ENCODE data around the gene GRID1. TPM values are rescaled to one million over a fixed set of nuclear protein-coding genes. Genes with fewer than 3 reads are reported as not detected.

GRID1 gene
- total and polyA plus RNA-seq, 10 of the 15 experiments (the other 5 are each of a cell fraction or from before 2014, with no cell fraction given) = 0.04 to 0.62 (median 0.08) TPM; not detected in 5

DNA sequence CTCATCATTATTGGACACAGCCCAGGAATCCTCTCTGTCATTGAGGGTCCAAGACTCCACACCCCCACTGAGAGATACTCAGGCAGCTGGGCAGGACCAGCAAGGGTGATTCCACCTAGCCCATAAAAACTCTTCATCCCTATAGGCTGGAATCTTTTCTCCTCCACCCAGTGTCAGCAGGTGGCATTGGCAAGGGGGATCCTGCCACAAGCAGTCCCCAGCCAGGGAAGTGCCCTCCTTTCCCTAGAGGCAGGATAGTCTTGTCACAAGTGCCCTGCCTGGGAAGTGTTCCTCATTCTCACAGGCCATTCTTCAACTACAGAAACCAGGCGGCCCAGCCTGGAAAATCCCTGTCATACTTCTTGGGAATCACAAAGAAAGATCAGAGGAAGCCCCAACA, 533.6 kb downstream of the GRID1 start:
- H3K9ac ChIP-seq (ENCODE audit: control insufficient read depth, insufficient read depth, low read length) = no peak overlapping the region
- in situ Hi-C loops (cut with MboI) (no loop called here), intact Hi-C loops (cut with micrococcal nuclease; ENCODE audit: unreplicated experiment) (no loop called here)
- FAIRE-seq (no peak), DNase-seq (ENCODE audit: low read depth, low spot score) (no peak), ATAC-seq (no peak)
- no peaks in the 10 kb centered on the region; the same call in 2 of the 3 replicates for H3K9me3 ChIP-seq (replicated peaks; ENCODE audit: control insufficient read depth, insufficient read depth, low read length)
- WGBS (ENCODE audit: insufficient coverage, insufficient replicate concordance, low lambda C conversion rate, missing lambda C conversion rate) = 0% methylated on average over 1 of the region's 1 CpG
- ChIA-PET CTCF (no interaction called here), POLR2A (no interaction called here), RAD21 (ENCODE audit: unreplicated experiment) (no interaction called here), SMC1A (ENCODE audit: uncharacterized antibody, unreplicated experiment) (no interaction called here)
- TF ChIP-seq RB1 (IDR thresholded peaks at IDR 0.05; ENCODE audit: borderline replicate concordance) (no peak), MEF2B (IDR thresholded peaks at IDR 0.05; ENCODE audit: partially characterized antibody, poor library complexity, severe bottlenecking) (no peak), KLF5 (IDR thresholded peaks at IDR 0.05; ENCODE audit: partially characterized antibody) (no peak), JUND (IDR thresholded peaks at IDR 0.05; ENCODE audit: low read depth, low read length) (no peak), NFXL1 (IDR thresholded peaks at IDR 0.05; ENCODE audit: borderline replicate concordance) (no peak), TCF3 (IDR thresholded peaks at IDR 0.05; ENCODE audit: borderline replicate concordance, insufficient read depth, low read depth, low read length) (no peak), SMAD5 (IDR thresholded peaks at IDR 0.05; ENCODE audit: low read depth) (no peak), MYB (IDR thresholded peaks at IDR 0.05; ENCODE audit: borderline replicate concordance, low read depth, low read length) (no peak), NR2C1 (IDR thresholded peaks at IDR 0.05) (no peak), MTA2 (IDR thresholded peaks at IDR 0.05; ENCODE audit: low read depth) (no peak), RUNX3 (IDR thresholded peaks at IDR 0.05; ENCODE audit: low read length) (no peak), NFYB (IDR thresholded peaks at IDR 0.05; ENCODE audit: insufficient read depth, low read depth, low read length) (no peak), ZNF274 (IDR thresholded peaks at IDR 0.05; ENCODE audit: insufficient read depth, insufficient read length) (no peak)
- H3K27me3 ChIP-seq (replicated peaks in 1 of 2; ENCODE audit: control insufficient read depth in 2 of 2, insufficient read depth in 2 of 2, low read length in 1 of 2) = no peaks in the 10 kb centered on the region
- no TSS peak for BruUV-seq (replicated peaks)
- H3K27ac ChIP-seq (ENCODE audit: control insufficient read depth, insufficient read depth) = no peak overlapping the region
- no peak overlapping the region for H3K4me3 ChIP-seq
- H3K36me3 ChIP-seq (ENCODE audit: control insufficient read depth in 2 of 2, insufficient read depth in 2 of 2, low read length in 1 of 2) = no peaks in the 10 kb centered on the region
- H3K4me1 ChIP-seq (ENCODE audit: control insufficient read depth, insufficient read depth, low read length) = no peaks in the 10 kb centered on the region
- no peaks in the 10 kb centered on the region for H3K79me2 ChIP-seq (ENCODE audit: control insufficient read depth, insufficient read depth, low read length)
- H2AFZ ChIP-seq (ENCODE audit: control insufficient read depth, low read depth, low read length) = no peak overlapping the region
- H4K20me1 ChIP-seq (ENCODE audit: control insufficient read depth, insufficient read depth) = no peaks in the 10 kb centered on the region
- no peak overlapping the region for H3K4me2 ChIP-seq (ENCODE audit: control insufficient read depth, insufficient read depth)
